NCI-H187 treated with DMSO at 0.1 percent for 48 hours (cell line): ENCODE data around the gene MAP3K2.

Experiments
- DNase-seq: peaks from one replicate; lab custom pipeline; 2025; lab: John Stamatoyannopoulos, UW

The MAP3K2 gene

GRCh38 chr2:127407091-127407490, 19.3 kb upstream of the MAP3K2 start:
- DNase-seq, result no peak

- DNase-seq, result no peak
Observed at GRCh38 chr2:127406454-127406853, 18.7 kb upstream of the MAP3K2 start.

GRCh38 chr2:127405255-127405610, 17.5 kb upstream of the MAP3K2 start:
- DNase-seq, result no peak

GRCh38 chr2:127404466-127405254, 16.9 kb upstream of the MAP3K2 start:
- no peak for DNase-seq

- DNase-seq, result no peak
Observed at GRCh38 chr2:127403460-127403859, 15.7 kb upstream of the MAP3K2 start.

GRCh38 chr2:127401757-127402695, 14.3 kb upstream of the MAP3K2 start:
- DNase-seq, result no peak

- no peak for DNase-seq
Observed at GRCh38 chr2:127400897-127401756, 13.4 kb upstream of the MAP3K2 start.

GRCh38 chr2:127400533-127400896, 12.7 kb upstream of the MAP3K2 start:
- no peak for DNase-seq

GRCh38 chr2:127398239-127398590, 10.4 kb upstream of the MAP3K2 start:
- no peak for DNase-seq

- DNase-seq, result no peak
Observed at GRCh38 chr2:127397568-127398238, 9.9 kb upstream of the MAP3K2 start.

- DNase-seq, result no peak
Observed at GRCh38 chr2:127394492-127394891, 6.7 kb upstream of the MAP3K2 start.

GRCh38 chr2:127392828-127393578, 5.2 kb upstream of the MAP3K2 start:
- no peak for DNase-seq

GRCh38 chr2:127392133-127392827, 4.5 kb upstream of the MAP3K2 start:
- DNase-seq, result no peak

GRCh38 chr2:127389778-127390435, 2.1 kb upstream of the MAP3K2 start:
- DNase-seq, result no peak

- DNase-seq, result no peak
Observed at GRCh38 chr2:127388423-127389164, 819 bp upstream of the MAP3K2 start.

GRCh38 chr2:127386764-127387654, 766 bp downstream of the MAP3K2 start:
- DNase-seq, result no peak

- no peak for DNase-seq
Observed at GRCh38 chr2:127386246-127386645, 1.5 kb downstream of the MAP3K2 start.

GRCh38 chr2:127384529-127384928, 3.2 kb downstream of the MAP3K2 start:
- no peak for DNase-seq
